GM12891 (cell line): Measurements from ENCODE around the gene KNDC1.
"Not testable (repeated sequence)": the region's sequence is repeated elsewhere in the genome, so short reads cannot be mapped to it uniquely, and the experiment has no call there.

Source experiments
- DNase-seq: peaks from one replicate; pipeline ENCODE4 v3.0.0; 2011; ENCODE audit warnings: low spot score; ENCODE audit not compliant: insufficient read length
- FAIRE-seq: peaks from 2 replicates; lab custom pipeline; 2011; peaks lifted over from hg19 to GRCh38; lab: Jason Lieb, UNC
- PAX5 ChIP-seq: IDR thresholded peaks from 2 replicates; pipeline ENCODE4 v1.6.1; 2011; ENCODE audit warnings: low read length, moderate library complexity, mild to moderate bottlenecking; ENCODE audit not compliant: insufficient read depth, severe bottlenecking
- POLR2A ChIP-seq: IDR thresholded peaks from 2 replicates; pipeline ENCODE4 v1.6.1; 2011; ENCODE audit warnings: low read depth, low read length, control low read depth
- POLR2AphosphoS5 ChIP-seq: IDR thresholded peaks from 2 replicates; pipeline ENCODE4 v1.6.1; 2011; ENCODE audit warnings: low read depth, low read length, control low read depth
- POU2F2 ChIP-seq: IDR thresholded peaks from 2 replicates; pipeline ENCODE4 v1.6.1; 2011; ENCODE audit warnings: low read depth, mild to moderate bottlenecking, control low read depth, low read length, moderate library complexity
- SPI1 ChIP-seq: IDR thresholded peaks from 2 replicates; pipeline ENCODE4 v1.6.1; 2011; ENCODE audit warnings: low read depth, low read length, control low read depth
- TAF1 ChIP-seq: IDR thresholded peaks from 2 replicates; pipeline ENCODE4 v1.6.1; 2011; ENCODE audit warnings: low read depth, low read length, control low read depth

KNDC1 gene

GRCh38 chr10:133130602-133131001 lies 29.4 kb upstream of the KNDC1 start:
- DNase-seq (no peak), FAIRE-seq (peak; percentile 48)
- TF ChIP-seq POLR2AphosphoS5 = no peak
- no peak for TF ChIP-seq PAX5
- no peak for TF ChIP-seq SPI1
- no peak for TF ChIP-seq POU2F2
- TF ChIP-seq TAF1 = no peak
- TF ChIP-seq POLR2A = no peak

DNA sequence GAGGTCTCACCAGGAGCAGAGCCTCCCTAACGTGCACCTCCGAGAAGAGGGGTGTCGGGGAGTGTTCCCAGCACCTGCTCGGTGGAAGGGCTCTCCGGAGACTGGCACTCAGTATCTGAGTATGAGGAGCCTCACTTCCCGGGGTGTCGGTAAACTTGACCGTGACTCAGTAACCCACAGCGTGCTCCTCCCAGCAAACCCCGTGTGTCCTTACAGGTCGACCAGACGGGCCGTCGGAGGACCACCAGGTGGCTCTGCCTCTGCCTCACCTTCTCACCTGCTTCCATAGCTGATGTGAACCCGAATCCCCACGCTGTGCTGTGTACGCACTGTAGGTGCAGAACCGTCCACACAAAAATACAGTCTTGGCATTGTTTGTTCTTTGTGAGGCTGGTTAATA lies 29.0 kb upstream of the KNDC1 start:
- DNase-seq (no peak), FAIRE-seq (no peak)
- no peak for TF ChIP-seq POU2F2
- no peak for TF ChIP-seq POLR2AphosphoS5
- TF ChIP-seq PAX5 = no peak
- no peak for TF ChIP-seq SPI1
- TF ChIP-seq POLR2A = no peak
- TF ChIP-seq TAF1 = no peak

GRCh38 chr10:133131734-133132472 lies 28.1 kb upstream of the KNDC1 start:
- TF ChIP-seq PAX5 (no peak), POLR2A (no peak), POU2F2 (no peak), POLR2AphosphoS5 (no peak), TAF1 (no peak), SPI1 (no peak)
- DNase-seq (no peak), FAIRE-seq (no peak)

DNA sequence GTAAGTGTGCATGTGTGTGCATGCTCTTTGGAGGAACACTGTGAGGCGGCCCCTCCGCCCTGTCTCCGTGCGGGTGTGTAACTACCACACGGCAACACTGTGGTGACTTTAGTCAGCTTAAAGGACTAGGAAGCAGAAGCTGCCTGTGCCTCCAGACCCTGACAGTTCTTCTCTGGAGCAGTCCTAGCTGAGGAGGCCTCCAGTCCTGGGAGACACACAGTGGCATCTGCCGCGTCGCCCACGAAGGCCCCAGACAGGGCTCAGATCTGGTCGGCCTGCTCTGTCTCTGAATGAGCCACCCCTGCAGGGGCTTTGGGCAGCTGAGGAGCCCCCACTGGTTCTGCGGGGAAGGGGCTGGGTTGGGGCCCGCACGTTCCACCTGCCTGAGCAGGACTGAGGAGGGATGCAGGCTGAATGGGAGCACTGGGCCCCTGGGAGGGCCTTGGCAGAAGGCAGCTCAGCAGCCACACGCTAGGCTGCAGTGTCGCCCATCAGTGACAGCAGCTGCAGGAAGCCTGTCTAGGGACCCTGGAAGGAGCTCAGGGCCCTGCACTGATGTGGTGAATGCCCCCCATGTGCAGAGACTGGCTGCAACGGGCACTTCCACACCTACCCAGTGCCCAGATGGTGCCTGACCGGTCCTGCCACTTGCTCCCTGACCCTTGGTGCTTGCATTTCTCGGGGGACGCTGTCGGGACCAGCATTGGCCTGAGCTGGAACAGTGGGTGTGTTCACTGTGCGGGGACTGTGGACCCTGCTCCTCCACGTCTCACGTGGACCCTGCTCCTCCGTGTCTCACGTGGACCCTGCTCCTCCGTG lies 27.3 kb upstream of the KNDC1 start:
- no peak for TF ChIP-seq POLR2A
- TF ChIP-seq TAF1 = no peak
- no peak for TF ChIP-seq SPI1
- TF ChIP-seq PAX5 = no peak
- TF ChIP-seq POU2F2 = no peak
- no peak for TF ChIP-seq POLR2AphosphoS5
- no peak for DNase-seq

GRCh38 chr10:133133471-133134231 lies 26.4 kb upstream of the KNDC1 start:
- TF ChIP-seq TAF1 = no peak
- TF ChIP-seq POLR2A = no peak
- DNase-seq (no peak), FAIRE-seq (no peak)

More for the DNA sequence above, 27.3 kb upstream of the KNDC1 start:
- FAIRE-seq = no peak

GRCh38 chr10:133134411-133135115 lies 25.5 kb upstream of the KNDC1 start:
- FAIRE-seq (no peak), DNase-seq (no peak)
- no peak for TF ChIP-seq SPI1
- no peak for TF ChIP-seq POLR2A
- TF ChIP-seq POU2F2 = no peak
- TF ChIP-seq TAF1 = no peak
- no peak for TF ChIP-seq PAX5
- TF ChIP-seq POLR2AphosphoS5 = no peak

DNA sequence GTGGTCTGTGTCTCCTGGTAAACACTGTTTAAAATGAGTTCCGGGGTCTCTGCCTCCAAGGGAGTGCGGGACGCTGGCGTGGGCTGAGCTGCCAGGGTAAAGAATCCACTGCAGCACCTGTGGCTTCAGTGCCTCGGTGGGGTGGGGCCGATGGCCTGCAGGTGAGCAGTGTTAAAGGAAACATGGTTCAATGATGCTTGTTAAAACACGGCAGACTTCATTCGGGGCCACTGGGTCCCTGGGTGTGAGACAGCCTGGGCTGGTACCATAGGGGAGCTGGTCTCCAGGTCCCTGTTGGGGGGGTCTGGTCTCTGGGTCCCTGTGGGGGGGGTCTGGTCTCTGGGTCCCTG lies 24.9 kb upstream of the KNDC1 start:
- no peak for FAIRE-seq
- no peak for DNase-seq
- no peak for TF ChIP-seq POU2F2
- no peak for TF ChIP-seq POLR2AphosphoS5
- no peak for TF ChIP-seq TAF1
- TF ChIP-seq PAX5 = no peak
- no peak for TF ChIP-seq POLR2A
- no peak for TF ChIP-seq SPI1

GRCh38 chr10:133137486-133138145 lies 22.4 kb upstream of the KNDC1 start:
- FAIRE-seq = not testable (repeated sequence)

GRCh38 chr10:133139551-133140065 lies 20.4 kb upstream of the KNDC1 start:
- no peak for TF ChIP-seq POU2F2
- TF ChIP-seq SPI1 = no peak
- no peak for TF ChIP-seq TAF1
- TF ChIP-seq POLR2A = no peak
- TF ChIP-seq PAX5 = no peak
- no peak for TF ChIP-seq POLR2AphosphoS5
- DNase-seq = no peak
- no peak for FAIRE-seq

More at GRCh38 chr10:133137486-133138145, 22.4 kb upstream of the KNDC1 start:
- not testable (repeated sequence) for DNase-seq
